GM12875 (cell line): Measurements from ENCODE around the gene ZNF407.

Experiments used
- H3K4me3 ChIP-seq: one replicate; pipeline ENCODE4 v1.5.1; 2011; ENCODE audit warnings: low read depth, low read length, control low read depth
- TF ChIP-seq, protein P1 (sequence below): IDR thresholded peaks from 2 replicates; pipeline ENCODE4 v1.5.1; 2011; ENCODE audit warnings: low read depth, mild to moderate bottlenecking, control low read depth, inconsistent platforms, low read length, moderate library complexity, borderline replicate concordance; ENCODE audit not compliant: insufficient read depth

Gene ZNF407, protein sequence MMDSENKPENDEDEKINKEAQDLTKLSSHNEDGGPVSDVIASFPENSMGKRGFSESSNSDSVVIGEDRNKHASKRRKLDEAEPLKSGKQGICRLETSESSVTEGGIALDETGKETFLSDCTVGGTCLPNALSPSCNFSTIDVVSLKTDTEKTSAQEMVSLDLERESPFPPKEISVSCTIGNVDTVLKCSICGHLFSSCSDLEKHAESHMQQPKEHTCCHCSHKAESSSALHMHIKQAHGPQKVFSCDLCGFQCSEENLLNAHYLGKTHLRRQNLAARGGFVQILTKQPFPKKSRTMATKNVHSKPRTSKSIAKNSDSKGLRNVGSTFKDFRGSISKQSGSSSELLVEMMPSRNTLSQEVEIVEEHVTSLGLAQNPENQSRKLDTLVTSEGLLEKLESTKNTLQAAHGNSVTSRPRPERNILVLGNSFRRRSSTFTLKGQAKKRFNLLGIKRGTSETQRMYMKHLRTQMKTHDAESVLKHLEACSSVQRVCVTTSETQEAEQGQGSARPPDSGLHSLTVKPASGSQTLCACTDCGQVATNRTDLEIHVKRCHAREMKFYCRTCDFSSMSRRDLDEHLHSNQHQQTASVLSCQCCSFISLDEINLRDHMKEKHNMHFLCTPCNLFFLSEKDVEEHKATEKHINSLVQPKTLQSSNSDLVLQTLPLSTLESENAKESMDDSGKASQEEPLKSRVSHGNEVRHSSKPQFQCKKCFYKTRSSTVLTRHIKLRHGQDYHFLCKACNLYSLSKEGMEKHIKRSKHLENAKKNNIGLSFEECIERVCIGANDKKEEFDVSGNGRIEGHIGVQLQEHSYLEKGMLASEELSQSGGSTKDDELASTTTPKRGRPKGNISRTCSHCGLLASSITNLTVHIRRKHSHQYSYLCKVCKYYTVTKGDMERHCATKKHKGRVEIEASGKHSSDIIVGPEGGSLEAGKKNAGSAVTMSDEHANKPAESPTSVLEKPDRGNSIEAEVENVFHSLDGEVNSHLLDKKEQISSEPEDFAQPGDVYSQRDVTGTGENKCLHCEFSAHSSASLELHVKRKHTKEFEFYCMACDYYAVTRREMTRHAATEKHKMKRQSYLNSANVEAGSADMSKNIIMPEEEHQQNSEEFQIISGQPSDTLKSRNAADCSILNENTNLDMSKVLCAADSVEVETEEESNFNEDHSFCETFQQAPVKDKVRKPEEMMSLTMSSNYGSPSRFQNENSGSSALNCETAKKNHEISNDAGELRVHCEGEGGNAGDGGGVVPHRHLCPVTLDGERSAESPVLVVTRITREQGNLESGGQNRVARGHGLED (N-terminal part only)

GRCh38 chr18:74597662-74598349 lies at the start of gene ZNF407:
Gene ZNF407, plus strand, starts transcription at chr18:74597870. Its CDS starts 33,150 bp downstream, at chr18:74631020.
- H3K4me3 ChIP-seq = peak within 1 kb of the TSS; percentile 91

GRCh38 chr18:74549591-74550104 lies 48.0 kb upstream of the ZNF407 start:
- no peak overlapping the region for H3K4me3 ChIP-seq
- TF ChIP-seq, protein P1, sequence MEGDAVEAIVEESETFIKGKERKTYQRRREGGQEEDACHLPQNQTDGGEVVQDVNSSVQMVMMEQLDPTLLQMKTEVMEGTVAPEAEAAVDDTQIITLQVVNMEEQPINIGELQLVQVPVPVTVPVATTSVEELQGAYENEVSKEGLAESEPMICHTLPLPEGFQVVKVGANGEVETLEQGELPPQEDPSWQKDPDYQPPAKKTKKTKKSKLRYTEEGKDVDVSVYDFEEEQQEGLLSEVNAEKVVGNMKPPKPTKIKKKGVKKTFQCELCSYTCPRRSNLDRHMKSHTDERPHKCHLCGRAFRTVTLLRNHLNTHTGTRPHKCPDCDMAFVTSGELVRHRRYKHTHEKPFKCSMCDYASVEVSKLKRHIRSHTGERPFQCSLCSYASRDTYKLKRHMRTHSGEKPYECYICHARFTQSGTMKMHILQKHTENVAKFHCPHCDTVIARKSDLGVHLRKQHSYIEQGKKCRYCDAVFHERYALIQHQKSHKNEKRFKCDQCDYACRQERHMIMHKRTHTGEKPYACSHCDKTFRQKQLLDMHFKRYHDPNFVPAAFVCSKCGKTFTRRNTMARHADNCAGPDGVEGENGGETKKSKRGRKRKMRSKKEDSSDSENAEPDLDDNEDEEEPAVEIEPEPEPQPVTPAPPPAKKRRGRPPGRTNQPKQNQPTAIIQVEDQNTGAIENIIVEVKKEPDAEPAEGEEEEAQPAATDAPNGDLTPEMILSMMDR = no peak

More at GRCh38 chr18:74597662-74598349, at the start of gene ZNF407:
- TF ChIP-seq, protein P1 = no peak

- H3K4me3 ChIP-seq = no peak overlapping the region
- TF ChIP-seq, protein P1 = no peak
Measured at GRCh38 chr18:74550886-74551285, 46.8 kb upstream of the ZNF407 start.

DNA sequence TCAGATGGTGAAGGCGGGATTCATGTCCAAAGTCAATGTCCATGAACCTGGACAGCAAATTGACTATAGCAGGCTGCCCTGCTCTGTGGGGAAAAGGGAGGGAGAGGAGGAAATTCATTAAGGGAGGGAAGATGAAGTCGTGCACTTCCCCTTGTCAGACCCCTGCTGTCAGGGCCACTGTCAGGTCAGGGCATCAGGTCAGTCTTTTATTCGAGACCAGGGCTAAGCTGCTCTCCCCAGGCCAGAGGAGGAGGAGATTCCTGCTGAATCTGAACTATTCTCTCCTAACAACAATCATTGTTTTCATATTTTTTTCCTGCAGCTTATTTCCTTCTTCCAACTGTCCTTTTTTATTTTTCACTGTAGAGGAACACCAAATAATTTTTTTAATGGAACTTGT lies 46.2 kb upstream of the ZNF407 start:
- H3K4me3 ChIP-seq = no peak overlapping the region
- TF ChIP-seq, protein P1 = no peak

DNA sequence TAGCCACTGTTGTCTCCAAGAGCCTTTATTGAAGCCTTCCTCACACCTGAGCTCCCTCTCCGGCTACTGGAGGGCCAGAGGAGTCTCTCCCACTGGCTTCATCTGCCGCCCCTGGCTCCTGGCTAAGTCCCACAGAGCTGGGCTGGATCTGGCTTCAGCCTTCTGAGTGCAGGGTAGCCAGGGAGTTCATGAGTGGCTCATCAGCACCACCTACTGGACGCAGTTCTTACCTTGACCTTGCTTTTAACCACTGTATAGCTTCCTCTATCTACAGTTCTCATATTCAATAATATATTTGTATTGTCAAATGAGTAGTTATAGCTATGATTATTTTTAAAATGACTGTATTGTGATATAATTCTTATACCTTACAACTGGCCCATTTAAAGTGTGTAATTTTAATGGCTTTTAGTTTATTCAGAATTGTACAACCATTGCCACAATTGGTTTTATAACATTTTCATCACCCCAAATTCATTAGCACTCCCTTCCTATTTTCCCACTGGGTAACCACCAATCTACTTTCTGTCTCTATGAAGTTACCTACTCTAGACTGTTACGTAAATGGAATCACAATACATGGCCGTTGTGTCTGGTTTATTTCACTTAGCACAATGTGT lies 45.6 kb upstream of the ZNF407 start:
- H3K4me3 ChIP-seq = no peak overlapping the region
- TF ChIP-seq, protein P1 = peak; percentile 72; the same call in 1 of the 2 replicates

DNA sequence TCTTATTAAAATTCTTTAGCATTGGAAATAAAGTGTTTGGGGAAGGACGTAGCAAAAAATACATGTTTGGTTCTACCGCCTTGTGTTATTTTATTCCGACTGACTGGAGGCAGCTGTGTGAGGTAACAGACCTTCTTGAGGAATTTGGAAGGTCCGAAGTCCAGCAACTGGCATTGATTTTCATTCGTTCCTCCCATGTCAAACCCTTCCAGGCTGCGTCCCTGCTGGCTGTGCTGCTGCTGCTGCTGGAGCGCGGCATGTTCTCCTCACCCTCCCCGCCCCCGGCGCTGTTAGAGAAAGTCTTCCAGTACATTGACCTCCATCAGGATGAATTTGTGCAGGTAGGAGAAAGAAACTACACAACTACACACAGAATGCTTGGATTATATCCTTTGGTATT lies 41.5 kb upstream of the ZNF407 start:
- TF ChIP-seq, protein P1 = no peak
- H3K4me3 ChIP-seq = no peak overlapping the region
